Osteoblast (primary cell): ENCODE data around the gene FBXO44. TPM values are rescaled to one million over a fixed set of nuclear protein-coding genes. Genes with fewer than 3 reads are reported as not detected.

Source experiments
- DNase-seq: peaks from one replicate; pipeline ENCODE4 v3.0.0; 2011; ENCODE audit warnings: low spot score, mixed read lengths; ENCODE audit not compliant: insufficient read length; ENCODE audit errors: missing footprints
- H2AFZ ChIP-seq: 2 replicates; pipeline ENCODE4 v1.6.0; 2011; ENCODE audit warnings: mild to moderate bottlenecking, low read length
- H3K27ac ChIP-seq: 2 replicates; pipeline ENCODE4 v1.5.1; 2011; ENCODE audit warnings: mild to moderate bottlenecking, low read depth, low read length, moderate library complexity
- H3K27me3 ChIP-seq: 2 replicates; pipeline ENCODE4 v1.6.0; 2012; ENCODE audit warnings: mild to moderate bottlenecking, control low read depth, inconsistent platforms, low read length, moderate library complexity; ENCODE audit not compliant: insufficient read depth
- H3K36me3 ChIP-seq: 2 replicates; pipeline ENCODE4 v1.5.1; 2011; ENCODE audit warnings: mild to moderate bottlenecking, low read length, control low read depth, moderate library complexity; ENCODE audit not compliant: insufficient read depth
- H3K4me1 ChIP-seq: 2 replicates; pipeline ENCODE4 v1.5.1; 2011; ENCODE audit warnings: mild to moderate bottlenecking, low read length, control low read depth, moderate library complexity; ENCODE audit not compliant: insufficient read depth
- H3K4me2 ChIP-seq: 2 replicates; pipeline ENCODE4 v1.6.0; 2011; ENCODE audit warnings: mild to moderate bottlenecking, low read length; ENCODE audit not compliant: insufficient read depth
- H3K4me3 ChIP-seq: fragments of 200-600 bp; sonication (generic); 3 replicates; pipeline ENCODE4 v1.5.1; 2012; ENCODE audit warnings: mild to moderate bottlenecking, low read length, inconsistent platforms; ENCODE audit not compliant: insufficient read depth
- H3K79me2 ChIP-seq: 2 replicates; pipeline ENCODE4 v1.6.0; 2012; ENCODE audit warnings: mild to moderate bottlenecking, low read length, control low read depth, inconsistent platforms; ENCODE audit not compliant: insufficient read depth
- H3K9me3 ChIP-seq: 2 replicates; pipeline ENCODE4 v1.5.1; 2011; ENCODE audit warnings: low read depth, low read length, control low read depth
- H4K20me1 ChIP-seq: 2 replicates; pipeline ENCODE4 v1.6.0; 2012; ENCODE audit warnings: mild to moderate bottlenecking, low read length, control low read depth; ENCODE audit not compliant: insufficient read depth
- CTCF ChIP-seq: IDR thresholded peaks from 2 replicates; pipeline ENCODE4 v1.5.1; 2011; ENCODE audit warnings: mild to moderate bottlenecking, low read depth, low read length, moderate library complexity; ENCODE audit errors: extremely low read depth
- total RNA-seq: library from RNA; depleted of rRNA; stranded (reverse); fragments of >200 nt; gene quantifications from 2 replicates; pipeline ENCODE4 v1.2.3, GENCODE V29; 2012

FBXO44 gene
- total RNA-seq, 1 donor = 16.3 TPM

GRCh38 chr1:11616766-11617165 lies 37.9 kb upstream of the FBXO44 start:
- Histone ChIP-seq H4K20me1 (no peaks in the 10 kb centered on the region), H3K4me3 (no peak overlapping the region), H2AFZ (no peak overlapping the region), H3K4me1 (no peaks in the 10 kb centered on the region), H3K27me3 (peaks cover 8% of the 10 kb centered on the region), H3K79me2 (no peaks in the 10 kb centered on the region), H3K4me2 (no peak overlapping the region), H3K36me3 (no peaks in the 10 kb centered on the region), H3K9me3 (no peaks in the 10 kb centered on the region), H3K27ac (no peak overlapping the region)
- TF ChIP-seq CTCF = no peak
- DNase-seq = peak; percentile 43

- no peak for TF ChIP-seq CTCF
- peak; percentile 48 for DNase-seq
- Histone ChIP-seq H3K4me3 (no peak overlapping the region), H3K4me2 (no peak overlapping the region), H3K27me3 (peaks cover 8% of the 10 kb centered on the region), H2AFZ (no peak overlapping the region), H3K36me3 (no peaks in the 10 kb centered on the region), H3K27ac (no peak overlapping the region), H3K9me3 (no peaks in the 10 kb centered on the region), H4K20me1 (no peaks in the 10 kb centered on the region), H3K4me1 (no peaks in the 10 kb centered on the region), H3K79me2 (no peaks in the 10 kb centered on the region)
Observed at GRCh38 chr1:11617314-11617713, 37.4 kb upstream of the FBXO44 start.

GRCh38 chr1:11617741-11618140 lies 36.9 kb upstream of the FBXO44 start:
- H3K4me1 ChIP-seq = no peaks in the 10 kb centered on the region
- H3K27ac ChIP-seq = no peak overlapping the region
- no peak for TF ChIP-seq CTCF
- H3K4me3 ChIP-seq = no peak overlapping the region
- H2AFZ ChIP-seq = no peak overlapping the region
- no peak for DNase-seq
- no peaks in the 10 kb centered on the region for H4K20me1 ChIP-seq
- H3K36me3 ChIP-seq = no peaks in the 10 kb centered on the region
- no peaks in the 10 kb centered on the region for H3K9me3 ChIP-seq
- H3K27me3 ChIP-seq = peaks cover 8% of the 10 kb centered on the region
- H3K4me2 ChIP-seq = no peak overlapping the region
- no peaks in the 10 kb centered on the region for H3K79me2 ChIP-seq

GRCh38 chr1:11620405-11620804 lies 34.3 kb upstream of the FBXO44 start:
- Histone ChIP-seq H3K9me3 (no peaks in the 10 kb centered on the region), H3K4me3 (no peak overlapping the region), H3K27me3 (peaks cover 8% of the 10 kb centered on the region), H3K4me1 (no peaks in the 10 kb centered on the region), H3K36me3 (no peaks in the 10 kb centered on the region), H4K20me1 (no peaks in the 10 kb centered on the region), H3K79me2 (no peaks in the 10 kb centered on the region), H3K4me2 (no peak overlapping the region), H2AFZ (no peak overlapping the region), H3K27ac (no peak overlapping the region)
- TF ChIP-seq CTCF = no peak
- peak; percentile 15 for DNase-seq
